GM12801 (cell line): ENCODE results near the gene STEAP3.

ENCODE experiments used
- CTCF ChIP-seq: IDR thresholded peaks from one replicate; pipeline ENCODE4 v1.5.1; 2011; ENCODE audit warnings: control low read depth; ENCODE audit not compliant: insufficient read length; ENCODE audit errors: extremely low read depth

Gene STEAP3

DNA sequence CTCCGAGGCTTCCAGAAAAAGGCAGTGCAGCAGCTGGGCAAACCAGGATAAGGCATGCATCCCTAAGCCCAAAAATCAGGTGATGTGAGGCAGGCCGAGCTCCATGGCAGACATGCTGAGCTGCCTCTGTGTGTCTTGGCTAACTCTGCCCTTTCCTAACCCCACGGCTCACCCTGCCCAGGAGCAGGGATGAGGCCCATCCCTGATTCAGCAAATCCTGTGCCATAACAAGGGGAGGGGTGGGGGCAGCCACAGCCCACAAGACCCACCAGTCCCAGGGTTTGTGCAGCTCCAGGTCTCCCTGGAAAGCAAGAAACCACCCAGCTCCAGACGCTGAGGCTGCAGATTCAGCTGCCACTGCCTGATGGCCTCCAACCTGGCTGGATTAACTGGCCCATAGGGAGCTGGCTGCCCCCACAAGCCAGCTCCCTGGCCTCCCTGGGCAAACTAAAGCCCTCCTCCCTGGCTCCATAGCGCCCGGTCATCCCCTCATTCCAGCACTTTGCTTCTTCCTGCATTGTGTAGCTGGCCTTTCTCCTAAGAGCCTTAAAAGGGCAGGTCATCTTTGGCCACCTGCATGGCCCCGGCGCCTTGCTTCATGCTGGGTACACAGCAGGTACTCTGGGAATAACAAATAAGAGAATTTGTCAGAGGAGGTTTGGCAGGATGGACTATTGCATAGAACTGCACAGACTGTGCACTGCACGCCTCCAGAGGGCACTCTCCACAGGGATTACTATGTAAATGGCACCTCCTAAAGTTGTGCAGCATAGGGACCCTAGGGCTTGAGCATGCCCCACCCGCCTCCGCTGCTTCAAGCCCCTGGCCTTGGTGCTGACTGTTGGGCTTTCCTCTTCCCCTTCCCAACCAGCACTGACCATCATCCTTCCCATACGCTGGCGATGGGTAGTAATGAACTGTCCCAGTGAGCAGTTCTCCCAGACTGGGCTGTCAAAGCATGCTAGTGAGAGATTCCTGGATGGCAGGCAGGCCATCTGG lies 10.7 kb downstream of the STEAP3 start:
- TF ChIP-seq CTCF, result no peak

DNA sequence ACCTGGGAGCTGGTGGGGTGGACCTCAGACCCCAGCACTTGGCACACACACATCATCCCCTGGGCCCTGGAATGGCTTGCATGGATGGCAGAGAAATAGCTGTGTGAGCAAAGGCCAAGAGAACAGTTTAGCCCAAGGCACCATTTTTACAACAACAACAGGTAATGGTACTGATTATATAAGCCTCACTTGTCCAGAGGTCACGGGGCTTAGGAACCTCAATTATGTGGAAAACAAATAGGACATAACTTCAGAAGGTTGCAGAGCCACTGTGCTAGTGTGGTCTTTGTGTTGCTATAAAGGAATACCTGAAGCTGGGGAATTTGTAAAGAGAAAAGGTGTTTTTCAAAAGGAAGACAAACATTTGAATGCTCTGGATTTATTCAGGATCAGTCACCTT lies 13.2 kb downstream of the STEAP3 start:
- no peak for TF ChIP-seq CTCF

- TF ChIP-seq CTCF, result no peak
These were observed 16.9 kb downstream of the STEAP3 start for GRCh38 chr2:119240311-119241204.

GRCh38 chr2:119241205-119241532 lies 17.5 kb downstream of the STEAP3 start:
- no peak for TF ChIP-seq CTCF

- TF ChIP-seq CTCF, result no peak
These were observed 18.9 kb downstream of the STEAP3 start for GRCh38 chr2:119242276-119243119.

DNA sequence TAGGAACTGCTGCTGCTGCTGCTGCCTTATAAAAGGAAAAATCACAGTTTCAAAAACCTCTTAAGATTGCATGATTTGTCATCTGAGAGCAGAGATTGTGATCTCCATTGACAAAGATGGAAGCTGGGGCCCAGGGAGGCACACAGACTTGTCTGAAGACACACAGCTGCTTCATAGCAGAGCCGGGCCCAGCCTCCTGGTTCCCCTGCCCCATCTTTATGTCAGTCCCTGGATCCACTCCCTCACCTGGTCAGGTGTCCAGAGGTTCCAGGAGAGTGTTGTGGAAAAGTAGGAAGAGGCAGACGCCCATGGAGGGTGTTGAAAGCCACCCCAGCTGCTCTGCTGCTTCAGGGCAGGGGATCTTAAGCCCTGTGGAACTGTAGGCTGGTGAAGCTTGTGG lies 20.0 kb downstream of the STEAP3 start:
- no peak for TF ChIP-seq CTCF
